ENCODE data around the gene MVD. TPM values are rescaled to one million over a fixed set of nuclear protein-coding genes. Genes with fewer than 3 reads are reported as not detected.
A peak's percentile ranks its signal among the peaks of the same experiment; 100 is the strongest.

The MVD gene
- total RNA-seq, 1 donor from 2014 or later = 64.0 TPM

DNA sequence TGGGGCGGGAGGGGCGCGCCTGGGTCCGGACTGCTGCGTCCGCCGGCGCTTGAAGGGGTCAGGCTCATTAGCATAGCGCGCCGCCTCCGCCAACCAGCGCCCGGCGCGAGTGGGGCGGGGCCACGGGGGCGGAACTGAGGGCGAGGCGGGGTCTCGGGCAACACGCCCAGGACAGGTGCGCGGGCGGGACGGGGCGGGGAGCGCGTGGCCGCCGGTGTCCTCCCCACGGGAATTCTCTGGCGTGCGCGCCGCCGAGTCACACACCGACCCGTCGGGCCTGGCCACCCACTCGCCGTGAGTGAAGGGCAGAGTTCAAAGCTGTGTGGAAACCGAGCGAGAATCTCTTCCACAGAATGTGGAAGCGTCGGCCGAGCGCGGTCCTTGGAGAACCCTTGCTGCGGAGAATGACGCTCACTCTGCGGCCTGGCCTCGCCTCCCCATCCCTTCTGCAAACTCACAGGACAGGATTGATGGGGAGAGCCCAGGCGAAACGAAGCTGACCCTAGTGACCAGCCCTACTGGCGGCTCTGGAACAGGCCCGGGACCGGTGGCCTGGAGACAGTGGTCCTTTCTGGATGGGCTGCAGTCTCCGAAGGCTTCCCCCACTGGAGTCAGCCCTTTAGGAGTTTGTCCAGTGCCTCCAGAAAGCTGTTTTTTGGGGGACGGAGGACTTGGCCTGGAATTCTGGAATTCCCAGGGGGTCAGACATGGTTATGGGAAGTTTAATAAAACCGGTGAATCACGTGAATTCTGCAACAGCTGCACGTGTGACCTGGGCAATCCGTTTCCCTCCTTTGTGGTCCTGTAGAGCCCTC is 23.8 kb upstream of the MVD start, which contains the start of gene SNAI3:
Gene SNAI3 (minus strand): TSS at position 69 of the 815 bp plus-strand sequence. CDS start 101 bp downstream, outside the sequence.
- H3K4me3 Mint-ChIP-seq = peak within 1 kb of the TSS; percentile 66
- TF ChIP-seq, protein P1, sequence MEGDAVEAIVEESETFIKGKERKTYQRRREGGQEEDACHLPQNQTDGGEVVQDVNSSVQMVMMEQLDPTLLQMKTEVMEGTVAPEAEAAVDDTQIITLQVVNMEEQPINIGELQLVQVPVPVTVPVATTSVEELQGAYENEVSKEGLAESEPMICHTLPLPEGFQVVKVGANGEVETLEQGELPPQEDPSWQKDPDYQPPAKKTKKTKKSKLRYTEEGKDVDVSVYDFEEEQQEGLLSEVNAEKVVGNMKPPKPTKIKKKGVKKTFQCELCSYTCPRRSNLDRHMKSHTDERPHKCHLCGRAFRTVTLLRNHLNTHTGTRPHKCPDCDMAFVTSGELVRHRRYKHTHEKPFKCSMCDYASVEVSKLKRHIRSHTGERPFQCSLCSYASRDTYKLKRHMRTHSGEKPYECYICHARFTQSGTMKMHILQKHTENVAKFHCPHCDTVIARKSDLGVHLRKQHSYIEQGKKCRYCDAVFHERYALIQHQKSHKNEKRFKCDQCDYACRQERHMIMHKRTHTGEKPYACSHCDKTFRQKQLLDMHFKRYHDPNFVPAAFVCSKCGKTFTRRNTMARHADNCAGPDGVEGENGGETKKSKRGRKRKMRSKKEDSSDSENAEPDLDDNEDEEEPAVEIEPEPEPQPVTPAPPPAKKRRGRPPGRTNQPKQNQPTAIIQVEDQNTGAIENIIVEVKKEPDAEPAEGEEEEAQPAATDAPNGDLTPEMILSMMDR (IDR thresholded peaks at IDR 0.05; ENCODE audit: unreplicated experiment) = no peak

DNA sequence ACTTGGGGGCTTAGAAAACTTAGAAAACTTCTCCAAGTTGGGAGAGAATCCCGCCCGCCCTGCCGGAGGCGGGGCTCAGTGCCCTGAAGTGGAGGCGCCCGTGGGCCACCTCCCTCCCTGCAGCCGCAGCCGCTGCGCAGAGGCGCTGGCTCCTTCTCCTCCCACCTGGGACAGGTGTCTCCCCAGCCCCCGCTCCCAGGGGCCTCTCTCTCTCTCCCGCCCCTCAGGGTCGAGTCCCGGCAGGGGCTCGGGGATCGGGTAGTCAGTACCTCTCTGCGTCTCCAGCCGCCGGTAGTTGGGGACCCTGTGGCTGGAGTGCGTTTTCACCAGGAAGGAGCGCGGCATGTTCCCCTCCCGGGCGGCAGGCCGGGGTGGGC is 23.2 kb upstream of the MVD start:
- TF ChIP-seq, protein P1 (IDR thresholded peaks at IDR 0.05; ENCODE audit: unreplicated experiment) = no peak
- peaks cover 9% of the 10 kb centered on the region for H3K4me1 Mint-ChIP-seq
- no peaks in the 10 kb centered on the region for H3K36me3 Mint-ChIP-seq
- peak in 1 of 2 experiments; percentile 56 for DNase-seq (ENCODE audit: low spot score in 2 of 2, unreplicated experiment in 2 of 2)
- H3K9me3 Mint-ChIP-seq = no peaks in the 10 kb centered on the region
- H3K27ac Mint-ChIP-seq = no peak overlapping the region
- peaks cover 75% of the 10 kb centered on the region for H3K27me3 Mint-ChIP-seq (ENCODE audit: low read depth)
- peak overlapping the region; percentile 66 for H3K4me3 Mint-ChIP-seq

More for the DNA sequence above, 23.8 kb upstream of the MVD start, which contains the start of gene SNAI3:
- H3K27me3 Mint-ChIP-seq (ENCODE audit: low read depth) = peaks cover 72% of the 10 kb centered on the region
- H3K36me3 Mint-ChIP-seq = no peaks in the 10 kb centered on the region
- peak; percentile 67 to 82 for DNase-seq (ENCODE audit: low spot score in 2 of 2, unreplicated experiment in 2 of 2)
- peaks cover 9% of the 10 kb centered on the region for H3K4me1 Mint-ChIP-seq
- H3K27ac Mint-ChIP-seq = no peak within 1 kb of the TSS
- no peaks in the 10 kb centered on the region for H3K9me3 Mint-ChIP-seq

DNA sequence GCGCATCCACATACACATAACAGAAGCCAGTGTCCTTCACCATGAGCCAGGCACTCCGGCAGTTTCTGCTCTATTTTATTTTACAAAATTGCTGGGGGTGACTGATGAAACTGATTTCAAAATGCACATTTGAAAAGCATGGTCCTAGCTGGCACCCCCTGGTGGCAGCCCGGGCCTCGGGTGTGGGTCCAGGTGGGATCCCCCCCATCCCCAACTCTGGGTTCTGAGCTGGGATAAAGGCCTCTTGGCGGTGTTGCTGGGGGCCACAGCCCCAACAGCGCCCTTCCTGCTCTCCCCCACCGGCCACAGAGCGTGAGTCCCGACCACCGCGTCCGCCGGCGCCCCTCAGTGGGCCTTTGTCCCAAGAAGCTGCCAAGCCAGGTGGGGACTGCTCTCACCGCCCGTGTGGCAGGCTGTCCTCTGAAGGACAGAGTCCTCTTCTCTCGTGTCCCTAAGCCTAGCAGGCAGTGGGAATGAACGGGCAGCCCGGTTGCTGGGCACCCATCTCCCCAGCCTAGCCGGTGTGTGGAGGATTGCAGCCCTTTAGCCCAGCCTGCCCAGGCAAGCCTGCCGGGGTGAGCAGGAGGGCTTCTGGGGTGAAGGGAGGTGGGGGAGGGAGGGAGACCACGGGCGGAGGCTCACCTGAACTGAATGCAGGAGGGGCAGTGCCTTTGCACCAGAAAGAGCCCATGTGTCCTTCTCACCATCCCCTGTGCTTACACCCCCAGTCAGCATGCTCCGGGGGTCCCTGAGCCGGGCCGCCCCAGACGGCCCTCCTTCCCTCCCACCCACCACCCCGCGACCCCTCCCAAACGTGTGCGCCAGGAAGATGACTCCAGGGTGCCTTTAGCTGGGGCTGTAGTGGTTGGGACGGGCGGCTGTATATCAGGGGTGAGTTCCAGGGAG is 22.5 kb upstream of the MVD start:
- Mint-ChIP-seq H3K4me3 (peak overlapping the region; percentile 66), H3K27ac (no peak overlapping the region), H3K4me1 (peaks cover 9% of the 10 kb centered on the region), H3K27me3 (ENCODE audit: low read depth) (peaks cover 73% of the 10 kb centered on the region), H3K9me3 (no peaks in the 10 kb centered on the region), H3K36me3 (no peaks in the 10 kb centered on the region)
- TF ChIP-seq, protein P1 (IDR thresholded peaks at IDR 0.05; ENCODE audit: unreplicated experiment) = peak; percentile 55
- no peak for DNase-seq (ENCODE audit: low spot score in 2 of 2, unreplicated experiment in 2 of 2)

DNA sequence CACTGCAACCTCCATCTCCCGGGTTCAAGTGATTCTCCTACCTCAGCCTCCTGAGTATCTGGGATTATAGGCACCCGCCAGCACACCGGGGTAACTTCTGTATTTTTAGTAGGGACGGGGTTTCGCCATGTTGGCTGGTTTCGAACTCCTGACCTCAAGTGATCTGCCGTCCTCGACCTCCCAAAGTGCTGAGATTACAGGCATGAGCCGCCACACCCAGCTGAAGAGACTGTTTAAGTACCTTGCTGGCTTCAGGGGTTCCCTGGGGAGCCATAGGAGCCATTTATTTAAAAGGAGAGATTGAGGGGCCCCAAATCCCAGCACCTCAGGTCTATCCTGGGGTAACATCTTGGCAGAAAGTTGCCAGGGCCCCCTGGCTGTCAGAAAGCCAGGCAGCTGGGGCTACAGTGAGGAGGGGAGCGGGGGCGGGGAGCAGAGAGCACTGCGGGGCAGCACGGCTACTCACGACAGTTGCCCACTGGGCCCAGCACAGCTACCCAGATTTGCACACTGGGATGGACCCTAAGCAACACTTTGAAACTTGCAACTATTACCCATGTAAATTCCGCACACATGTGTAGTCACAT is 21.8 kb upstream of the MVD start:
- Mint-ChIP-seq H3K27ac (no peak overlapping the region), H3K9me3 (no peaks in the 10 kb centered on the region), H3K4me3 (no peak overlapping the region), H3K36me3 (no peaks in the 10 kb centered on the region), H3K27me3 (ENCODE audit: low read depth) (peaks cover 69% of the 10 kb centered on the region), H3K4me1 (peaks cover 9% of the 10 kb centered on the region)
- no peak for DNase-seq (ENCODE audit: low spot score in 2 of 2, unreplicated experiment in 2 of 2)
- TF ChIP-seq, protein P1 (IDR thresholded peaks at IDR 0.05; ENCODE audit: unreplicated experiment) = no peak

DNA sequence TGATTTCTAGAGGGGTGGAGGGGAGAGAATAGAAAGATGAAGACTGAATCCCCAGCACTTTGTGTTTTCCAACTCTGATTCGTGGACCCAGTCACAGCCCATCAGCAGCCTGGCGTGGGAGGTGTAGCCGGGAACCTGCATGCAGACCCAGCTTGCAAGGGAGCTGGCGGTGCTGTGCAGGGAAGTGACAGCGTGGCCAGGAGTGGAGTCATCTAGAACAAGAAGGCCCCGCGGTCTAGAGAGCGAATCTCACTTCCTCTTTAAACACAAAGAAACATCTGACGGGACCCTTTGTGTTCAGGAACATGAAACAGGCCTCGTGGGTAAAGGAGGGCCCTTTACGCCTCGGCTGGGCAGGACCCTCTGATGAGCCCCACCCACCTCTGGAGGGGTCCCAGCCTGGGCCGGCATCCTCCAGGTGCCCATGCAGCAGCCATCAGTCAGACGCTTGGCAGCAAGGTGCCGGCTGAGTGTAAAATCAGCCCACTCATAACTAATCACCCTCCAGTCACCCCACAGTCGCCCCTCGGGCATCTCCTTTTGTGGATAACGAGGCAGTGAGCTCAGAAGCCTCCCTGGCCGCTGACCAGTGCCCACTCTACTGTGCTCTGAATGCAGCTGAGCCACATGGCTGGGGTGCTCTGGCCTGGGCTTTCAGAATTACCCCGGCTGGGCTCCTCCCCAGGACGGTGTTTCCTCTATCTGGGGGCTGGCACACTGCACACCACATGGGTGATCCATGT is 19.0 kb upstream of the MVD start:
- TF ChIP-seq, protein P1 (IDR thresholded peaks at IDR 0.05; ENCODE audit: unreplicated experiment) = no peak
- no peak for DNase-seq (ENCODE audit: low spot score in 2 of 2, unreplicated experiment in 2 of 2)
- Mint-ChIP-seq H3K36me3 (no peaks in the 10 kb centered on the region), H3K27ac (no peak overlapping the region), H3K4me3 (no peak overlapping the region), H3K9me3 (no peaks in the 10 kb centered on the region), H3K27me3 (ENCODE audit: low read depth) (peaks cover 45% of the 10 kb centered on the region), H3K4me1 (peaks cover 3% of the 10 kb centered on the region)

All from mesothelial cell of epicardium (in vitro differentiated cells).